ENCODE results near the gene USP40.

Gene USP40

DNA sequence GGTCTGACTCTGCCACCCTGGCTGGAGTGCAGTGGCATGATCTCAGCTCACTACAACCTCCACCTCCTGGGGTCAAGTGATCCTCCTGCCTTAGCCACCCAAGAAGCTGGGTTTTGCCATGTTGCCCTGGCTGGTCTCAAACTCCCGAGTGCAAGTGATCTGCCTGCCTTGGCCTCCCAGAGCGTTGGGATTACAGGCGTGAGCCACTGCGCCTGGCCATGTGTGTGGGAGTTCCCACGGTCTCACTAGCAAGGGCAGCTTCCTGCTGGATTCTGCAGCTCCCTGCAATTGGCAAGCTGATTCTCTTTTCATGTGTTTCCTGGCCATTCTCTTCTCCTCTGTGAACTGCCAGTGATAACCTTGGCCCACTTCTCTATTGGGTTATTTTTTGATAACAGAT lies 84.0 kb downstream of the USP40 start:
- no peak overlapping the region for H3K4me3 ChIP-seq (ENCODE audit: low read length)
- TF ChIP-seq, protein P1, sequence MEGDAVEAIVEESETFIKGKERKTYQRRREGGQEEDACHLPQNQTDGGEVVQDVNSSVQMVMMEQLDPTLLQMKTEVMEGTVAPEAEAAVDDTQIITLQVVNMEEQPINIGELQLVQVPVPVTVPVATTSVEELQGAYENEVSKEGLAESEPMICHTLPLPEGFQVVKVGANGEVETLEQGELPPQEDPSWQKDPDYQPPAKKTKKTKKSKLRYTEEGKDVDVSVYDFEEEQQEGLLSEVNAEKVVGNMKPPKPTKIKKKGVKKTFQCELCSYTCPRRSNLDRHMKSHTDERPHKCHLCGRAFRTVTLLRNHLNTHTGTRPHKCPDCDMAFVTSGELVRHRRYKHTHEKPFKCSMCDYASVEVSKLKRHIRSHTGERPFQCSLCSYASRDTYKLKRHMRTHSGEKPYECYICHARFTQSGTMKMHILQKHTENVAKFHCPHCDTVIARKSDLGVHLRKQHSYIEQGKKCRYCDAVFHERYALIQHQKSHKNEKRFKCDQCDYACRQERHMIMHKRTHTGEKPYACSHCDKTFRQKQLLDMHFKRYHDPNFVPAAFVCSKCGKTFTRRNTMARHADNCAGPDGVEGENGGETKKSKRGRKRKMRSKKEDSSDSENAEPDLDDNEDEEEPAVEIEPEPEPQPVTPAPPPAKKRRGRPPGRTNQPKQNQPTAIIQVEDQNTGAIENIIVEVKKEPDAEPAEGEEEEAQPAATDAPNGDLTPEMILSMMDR (IDR thresholded peaks at IDR 0.05; ENCODE audit: insufficient read depth, low read depth, low read length, missing control alignments): no peak
- no peak for DNase-seq (ENCODE audit: low read depth)

DNA sequence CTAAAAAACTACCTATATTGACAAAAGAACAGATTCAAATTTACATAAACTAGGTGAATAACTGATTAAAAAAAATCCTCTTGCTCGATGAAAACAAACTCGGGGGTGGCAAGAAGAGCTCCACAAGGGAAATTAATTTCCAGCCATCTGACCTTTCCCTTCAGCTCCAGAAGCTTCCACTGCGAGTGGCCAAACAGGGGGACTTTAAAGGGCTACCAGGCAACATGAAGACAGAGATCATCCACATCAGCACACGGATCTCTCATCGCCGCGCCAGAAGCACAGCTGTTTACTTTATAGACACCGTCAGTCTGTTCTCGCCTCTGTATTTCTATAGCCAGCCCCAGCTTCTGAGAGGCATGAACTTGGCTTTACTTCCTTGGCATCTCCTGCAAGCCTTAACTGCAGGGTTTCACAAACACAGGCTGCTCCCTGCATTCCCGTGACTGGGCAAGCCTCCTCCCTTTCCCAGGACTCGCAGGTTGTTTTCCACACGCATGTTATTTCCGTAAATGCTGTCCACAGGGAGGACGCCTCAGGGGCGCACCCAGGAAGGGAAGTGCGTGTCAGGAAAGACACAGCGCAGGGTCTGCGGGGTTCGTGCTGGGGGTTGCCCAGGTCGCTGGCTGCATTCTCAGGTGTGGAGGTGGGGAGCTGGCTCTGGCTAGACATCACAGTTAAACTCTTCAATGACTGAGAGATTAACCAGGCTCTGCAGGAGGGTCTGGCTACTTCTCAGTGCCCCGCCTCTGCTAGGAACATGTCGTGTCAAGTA lies 85.0 kb downstream of the USP40 start:
- H3K4me3 ChIP-seq (ENCODE audit: low read length): no peak overlapping the region
- DNase-seq (ENCODE audit: low read depth): peak; percentile 68
- TF ChIP-seq, protein P1 (IDR thresholded peaks at IDR 0.05; ENCODE audit: insufficient read depth, low read depth, low read length, missing control alignments): no peak

DNA sequence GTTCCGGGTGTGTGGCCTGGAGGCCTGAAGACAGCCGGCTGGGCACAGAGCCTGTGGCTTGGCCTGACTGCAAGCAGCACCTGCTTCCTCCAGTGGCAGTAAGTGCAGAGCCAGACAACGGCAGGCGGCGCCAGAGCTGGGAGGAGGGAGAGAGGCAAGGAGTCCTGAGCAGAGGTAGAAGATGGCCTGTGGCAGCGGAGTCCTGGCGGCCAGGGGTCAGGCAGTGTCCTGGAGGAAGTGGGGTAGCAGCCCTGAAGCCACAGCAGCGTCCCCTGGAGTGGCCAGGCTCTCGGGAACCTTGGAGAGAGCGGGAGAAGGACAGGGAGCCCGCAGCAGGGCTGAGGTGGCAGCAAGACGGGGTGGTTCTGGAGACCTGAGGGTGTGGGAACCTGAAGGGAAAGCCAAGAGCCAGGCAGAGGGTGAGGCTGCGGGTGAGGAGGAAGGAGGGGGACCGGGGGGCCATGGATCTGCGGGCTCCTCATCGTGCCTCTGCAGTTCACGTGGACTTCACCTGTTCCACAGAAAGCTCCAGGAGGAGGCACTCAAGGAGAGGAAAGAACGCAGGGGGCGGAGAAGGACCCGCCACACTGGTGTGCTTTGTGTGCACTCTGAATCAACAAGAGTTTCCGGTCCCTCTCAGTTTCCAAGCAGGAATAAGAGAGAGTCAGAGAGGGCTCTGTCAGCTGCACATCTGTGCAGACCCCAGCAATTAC lies 85.9 kb downstream of the USP40 start:
- peak; percentile 58 for DNase-seq (ENCODE audit: low read depth)
- TF ChIP-seq, protein P1 (IDR thresholded peaks at IDR 0.05; ENCODE audit: insufficient read depth, low read depth, low read length, missing control alignments): peak; percentile 49
- H3K4me3 ChIP-seq (ENCODE audit: low read length): no peak overlapping the region

DNA sequence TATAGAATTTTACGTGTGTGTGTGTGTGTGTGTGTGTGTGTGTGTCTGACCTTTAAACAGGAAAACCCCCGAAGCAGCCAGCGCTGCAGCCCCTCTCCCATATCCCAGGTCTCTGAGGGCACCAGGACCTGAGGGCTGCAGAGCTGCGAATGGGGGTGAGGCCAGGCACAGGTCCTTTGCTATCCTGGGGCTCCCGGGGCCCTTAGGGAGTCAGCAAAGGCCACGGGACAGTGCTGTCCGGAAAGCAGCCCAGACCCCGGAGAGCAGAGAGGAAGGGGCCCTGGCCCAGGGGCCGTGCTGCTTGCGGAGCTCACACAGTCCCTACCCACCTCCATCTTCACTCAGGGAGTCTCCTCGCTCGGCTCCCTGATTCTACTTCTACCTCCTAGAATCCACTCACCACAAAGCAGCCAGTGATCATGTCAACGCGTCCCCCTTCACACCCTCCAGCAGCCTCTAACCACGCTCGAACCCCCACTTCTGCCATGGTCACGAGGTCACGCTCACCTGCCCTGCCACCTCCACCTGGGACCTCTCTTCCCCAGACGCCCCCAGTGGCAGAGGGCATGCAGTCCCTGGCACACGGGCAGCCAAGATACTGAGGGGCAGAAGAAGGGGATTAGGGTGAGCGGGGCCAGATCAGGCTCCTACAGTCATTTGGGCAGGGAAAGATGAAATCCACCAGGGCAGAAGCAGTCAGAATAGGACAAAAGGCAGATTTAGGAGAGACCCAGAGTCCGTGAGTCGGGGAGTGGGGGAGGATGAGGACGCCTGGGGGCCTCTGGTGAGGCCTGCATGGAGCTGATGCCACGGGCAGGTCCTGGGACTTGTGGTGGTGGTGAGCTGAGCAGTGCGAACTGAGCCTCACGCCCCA lies 86.7 kb downstream of the USP40 start:
- H3K4me3 ChIP-seq (ENCODE audit: low read length): no peak overlapping the region
- DNase-seq (ENCODE audit: low read depth): no peak
- TF ChIP-seq, protein P1 (IDR thresholded peaks at IDR 0.05; ENCODE audit: insufficient read depth, low read depth, low read length, missing control alignments): no peak

DNA sequence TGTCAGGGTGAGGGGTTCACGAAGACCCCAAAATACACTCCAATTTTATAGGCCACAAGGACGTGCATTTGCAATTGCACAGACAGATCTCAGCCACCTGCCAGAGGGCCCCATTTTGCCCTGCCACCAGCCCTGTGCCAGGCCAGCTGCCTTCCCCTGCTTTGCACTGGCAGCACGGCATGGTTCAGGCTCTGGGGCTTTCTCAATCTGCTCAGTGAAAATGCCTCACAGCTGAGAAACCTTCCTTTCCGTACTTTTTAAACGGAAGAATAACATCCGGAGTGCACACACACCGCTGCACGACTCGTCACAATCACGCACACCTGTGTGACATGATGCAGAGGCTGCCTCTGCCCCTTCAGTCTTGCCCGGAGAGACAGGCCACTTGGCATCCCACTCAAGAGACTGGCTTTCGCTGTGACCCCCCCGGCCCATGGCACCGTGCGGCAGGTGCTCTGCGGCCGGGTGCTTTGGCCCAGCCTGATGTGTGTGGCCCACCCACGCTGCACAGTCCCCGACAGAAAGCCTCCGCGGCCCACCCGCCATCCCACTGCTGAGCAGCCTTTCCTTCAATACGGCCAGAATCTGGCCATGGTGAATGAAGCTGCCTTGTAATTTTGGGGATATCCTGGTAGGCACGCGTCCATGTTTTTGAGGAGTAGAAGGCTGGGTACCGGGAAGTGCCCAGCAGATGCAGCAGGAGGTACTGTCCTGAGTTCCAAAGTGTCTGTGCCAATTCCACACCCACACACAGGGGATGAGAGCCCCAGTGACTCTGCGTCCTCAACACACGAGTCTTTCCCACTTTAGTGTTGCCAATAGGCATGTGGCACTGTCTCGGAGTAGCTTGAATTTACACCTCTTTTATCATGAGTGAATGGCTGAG lies 88.8 kb downstream of the USP40 start:
- TF ChIP-seq, protein P1 (IDR thresholded peaks at IDR 0.05; ENCODE audit: insufficient read depth, low read depth, low read length, missing control alignments): no peak
- DNase-seq (ENCODE audit: low read depth): no peak
- no peak overlapping the region for H3K4me3 ChIP-seq (ENCODE audit: low read length)

All from epithelial cell of esophagus (primary cell).